ENCODE data around the gene MTUS2. TPM values are rescaled to one million over a fixed set of nuclear protein-coding genes. Genes with fewer than 3 reads are reported as not detected.

The MTUS2 gene
- total and polyA plus RNA-seq, 10 of the 15 experiments (the other 5 are each of a cell fraction or from before 2014, with no cell fraction given): under 0.01 to 0.05 (median 0.02) TPM; not detected in 6

GRCh38 chr13:28822151-28822550 lies 2.0 kb downstream of the MTUS2 start (continued):
- TF ChIP-seq MLLT1 (IDR thresholded peaks at IDR 0.05): no peak

- H3K9me3 ChIP-seq (replicated peaks; ENCODE audit: control insufficient read depth, insufficient read depth, low read length): no peaks in the 10 kb centered on the region; the same call in 2 of the 3 replicates
- ChIA-PET CTCF (interaction anchor here (1.2 kb wide), 1 partner anchor 26 kb away, joined by 3 read pairs; no protein-coding TSS in a partner anchor), RAD21 (ENCODE audit: unreplicated experiment) (no interaction called here), POLR2A (no interaction called here), SMC1A (ENCODE audit: uncharacterized antibody, unreplicated experiment) (no interaction called here)
- no TSS peak for BruUV-seq (replicated peaks)
- H3K27ac ChIP-seq (ENCODE audit: control insufficient read depth, insufficient read depth): no peak overlapping the region
- no peak for TF ChIP-seq SRF (IDR thresholded peaks at IDR 0.05; ENCODE audit: low read depth in 2 of 2, low read length in 2 of 2)
- no peak for TF ChIP-seq IRF5 (IDR thresholded peaks at IDR 0.05; ENCODE audit: borderline replicate concordance)
- TF ChIP-seq MYC (IDR thresholded peaks at IDR 0.05; ENCODE audit: insufficient read depth, insufficient read length, insufficient replicate concordance, low read length, severe bottlenecking): no peak
- TF ChIP-seq CHD4 (IDR thresholded peaks at IDR 0.05): no peak
- TF ChIP-seq E2F4 (IDR thresholded peaks at IDR 0.05; ENCODE audit: low read depth, low read length): no peak
- TF ChIP-seq BCLAF1 (IDR thresholded peaks at IDR 0.05): no peak
- peaks cover 3 to 10% of the 10 kb centered on the region in 2 experiments for H3K27me3 ChIP-seq (replicated peaks in 1 of 2; ENCODE audit: control insufficient read depth in 2 of 2, insufficient read depth in 2 of 2, low read length in 1 of 2)
- FAIRE-seq (no peak), ATAC-seq (no peak), DNase-seq (ENCODE audit: low read depth, low spot score) (no peak)
- intact Hi-C loops (cut with micrococcal nuclease; ENCODE audit: unreplicated experiment): no loop called here
- H2AFZ ChIP-seq (ENCODE audit: control insufficient read depth, low read depth, low read length): no peak overlapping the region
- H4K20me1 ChIP-seq (ENCODE audit: control insufficient read depth, insufficient read depth): no peaks in the 10 kb centered on the region
- H3K4me1 ChIP-seq (ENCODE audit: control insufficient read depth, insufficient read depth, low read length): no peaks in the 10 kb centered on the region
- in situ Hi-C loops (cut with MboI): no loop called here
- H3K9ac ChIP-seq (ENCODE audit: control insufficient read depth, insufficient read depth, low read length): no peak overlapping the region
- WGBS (ENCODE audit: insufficient coverage, insufficient replicate concordance, low lambda C conversion rate, missing lambda C conversion rate): 23% methylated on average over 3 of the region's 3 CpGs
- no peaks in the 10 kb centered on the region for H3K79me2 ChIP-seq (ENCODE audit: control insufficient read depth, insufficient read depth, low read length)
- H3K4me2 ChIP-seq (ENCODE audit: control insufficient read depth, insufficient read depth): no peak overlapping the region
- H3K4me3 ChIP-seq: no peak overlapping the region
- no peaks in the 10 kb centered on the region for H3K36me3 ChIP-seq (ENCODE audit: control insufficient read depth in 2 of 2, insufficient read depth in 2 of 2, low read length in 1 of 2)
Observed at GRCh38 chr13:28822801-28823200, 2.7 kb downstream of the MTUS2 start.
